Fibroblast of pulmonary artery (primary cell): ENCODE data around the gene IGF2BP3.

Source experiments
- DNase-seq: peaks from one replicate; pipeline ENCODE4 v3.0.0-alpha.2; 2010; ENCODE audit warnings: low read depth
- H3K4me3 ChIP-seq: replicated peaks from 2 replicates; pipeline ENCODE4 v1.5.1; 2011; ENCODE audit warnings: low read depth, mild to moderate bottlenecking, control low read depth, low read length, moderate library complexity
- TF ChIP-seq, protein P1 (sequence below): IDR thresholded peaks from 2 replicates; pipeline ENCODE4 v1.5.1; 2011; ENCODE audit warnings: mild to moderate bottlenecking, control low read depth, low read length, inconsistent platforms; ENCODE audit errors: missing control alignments

The IGF2BP3 gene

DNA sequence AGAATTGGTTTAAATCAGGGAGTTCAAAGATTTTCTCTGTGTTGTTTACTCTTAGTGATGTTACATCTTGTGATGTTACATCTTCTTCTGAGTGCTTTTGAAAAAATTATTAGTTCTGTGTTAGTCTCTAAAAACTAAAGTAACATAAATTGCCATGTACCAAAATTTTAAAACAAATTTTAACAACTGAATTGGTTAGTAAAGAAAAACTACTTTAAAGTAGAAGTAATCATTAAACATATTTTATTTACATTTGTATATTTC lies 5.2 kb upstream of the IGF2BP3 start:
- DNase-seq = no peak
- TF ChIP-seq, protein P1, sequence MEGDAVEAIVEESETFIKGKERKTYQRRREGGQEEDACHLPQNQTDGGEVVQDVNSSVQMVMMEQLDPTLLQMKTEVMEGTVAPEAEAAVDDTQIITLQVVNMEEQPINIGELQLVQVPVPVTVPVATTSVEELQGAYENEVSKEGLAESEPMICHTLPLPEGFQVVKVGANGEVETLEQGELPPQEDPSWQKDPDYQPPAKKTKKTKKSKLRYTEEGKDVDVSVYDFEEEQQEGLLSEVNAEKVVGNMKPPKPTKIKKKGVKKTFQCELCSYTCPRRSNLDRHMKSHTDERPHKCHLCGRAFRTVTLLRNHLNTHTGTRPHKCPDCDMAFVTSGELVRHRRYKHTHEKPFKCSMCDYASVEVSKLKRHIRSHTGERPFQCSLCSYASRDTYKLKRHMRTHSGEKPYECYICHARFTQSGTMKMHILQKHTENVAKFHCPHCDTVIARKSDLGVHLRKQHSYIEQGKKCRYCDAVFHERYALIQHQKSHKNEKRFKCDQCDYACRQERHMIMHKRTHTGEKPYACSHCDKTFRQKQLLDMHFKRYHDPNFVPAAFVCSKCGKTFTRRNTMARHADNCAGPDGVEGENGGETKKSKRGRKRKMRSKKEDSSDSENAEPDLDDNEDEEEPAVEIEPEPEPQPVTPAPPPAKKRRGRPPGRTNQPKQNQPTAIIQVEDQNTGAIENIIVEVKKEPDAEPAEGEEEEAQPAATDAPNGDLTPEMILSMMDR = no peak
- peak overlapping the region; percentile 72 for H3K4me3 ChIP-seq

DNA sequence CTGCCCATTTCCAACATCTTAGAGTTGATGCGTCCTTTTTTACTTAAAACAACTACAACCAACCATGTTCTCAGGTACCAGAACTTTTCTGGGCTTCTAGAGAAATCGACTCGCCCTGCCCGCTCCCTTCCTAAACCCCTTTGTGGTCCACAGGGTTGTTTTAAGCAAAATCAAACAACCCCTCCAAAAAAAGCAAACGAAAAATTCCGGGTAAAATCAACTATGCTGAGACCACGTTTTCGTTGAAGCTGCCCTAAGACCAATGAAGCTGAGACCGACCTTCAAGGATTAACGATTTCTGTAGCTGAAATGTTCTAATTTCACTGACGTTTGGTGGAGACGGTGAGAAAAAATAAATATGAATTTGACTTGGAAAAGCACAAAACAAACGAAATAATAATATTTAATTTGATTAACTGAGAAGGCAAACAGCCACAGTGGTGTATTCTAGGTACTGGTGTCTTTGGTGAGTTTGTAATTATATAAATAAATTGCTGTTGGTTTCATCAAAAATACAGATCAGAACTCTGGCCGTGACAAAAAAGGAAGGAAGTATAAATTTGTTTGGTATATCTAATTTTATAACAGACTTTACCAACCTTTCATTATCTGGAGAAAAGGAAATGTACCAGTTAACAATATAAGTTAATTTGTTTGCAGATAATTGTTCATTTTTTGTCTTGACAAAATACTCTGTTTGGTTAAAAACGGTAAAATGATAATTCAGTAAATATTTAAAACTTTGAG lies 4.7 kb upstream of the IGF2BP3 start:
- TF ChIP-seq, protein P1 = no peak
- H3K4me3 ChIP-seq = peak overlapping the region; percentile 72
- DNase-seq = no peak

DNA sequence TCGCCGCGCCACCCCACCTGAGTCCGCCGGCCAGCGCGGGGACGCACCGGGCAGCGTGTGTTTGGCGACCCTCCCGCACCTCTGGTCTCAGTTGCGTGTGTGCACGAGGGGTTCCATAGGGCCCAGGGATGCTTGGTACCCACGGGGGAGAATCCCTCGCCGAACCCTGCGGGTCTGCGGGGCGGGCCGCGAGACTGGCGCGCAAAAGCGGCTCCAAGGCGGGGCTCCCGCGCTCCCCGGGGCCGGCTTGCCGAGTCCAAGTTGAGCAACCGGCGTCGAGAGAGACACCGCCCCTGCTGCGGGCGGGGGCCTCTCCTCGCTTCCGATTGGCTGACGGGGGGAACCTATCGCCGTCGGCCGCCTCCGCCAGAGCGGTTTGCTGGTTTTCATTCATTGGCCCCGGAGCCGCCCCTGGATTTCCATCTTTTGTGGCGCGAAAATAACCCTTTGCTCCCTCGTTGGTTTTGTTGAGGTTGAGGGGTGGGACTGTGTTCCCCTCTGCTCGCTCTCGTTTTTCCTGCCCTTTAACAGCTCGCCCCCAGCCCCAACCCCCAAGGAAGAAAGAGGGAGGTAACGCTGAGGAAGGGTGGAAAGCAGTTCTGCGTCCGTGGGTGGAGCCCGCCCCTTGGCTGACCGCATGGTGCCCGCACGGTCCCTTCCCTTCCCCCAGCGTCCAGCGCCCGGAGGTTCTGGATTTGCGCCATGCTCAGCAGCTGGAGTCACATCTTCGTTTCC lies 4.0 kb upstream of the IGF2BP3 start:
- peak overlapping the region; percentile 72 for H3K4me3 ChIP-seq
- TF ChIP-seq, protein P1 = no peak
- peak; percentile 97 for DNase-seq

DNA sequence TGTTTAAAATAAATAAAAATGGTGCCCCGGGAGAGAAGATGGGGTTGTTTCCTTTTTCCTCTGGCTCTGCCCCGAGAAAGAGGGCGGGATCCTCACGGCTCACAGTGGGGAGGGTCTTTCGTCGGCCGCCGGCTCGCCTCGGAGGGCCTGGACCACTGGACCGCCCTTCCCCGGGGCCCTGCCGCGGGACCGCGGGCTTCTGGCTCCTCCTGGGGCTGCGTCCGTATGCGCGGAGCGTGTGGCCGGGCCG lies 3.5 kb upstream of the IGF2BP3 start:
- peak overlapping the region; percentile 72 for H3K4me3 ChIP-seq
- DNase-seq = no peak
- TF ChIP-seq, protein P1 = no peak

DNA sequence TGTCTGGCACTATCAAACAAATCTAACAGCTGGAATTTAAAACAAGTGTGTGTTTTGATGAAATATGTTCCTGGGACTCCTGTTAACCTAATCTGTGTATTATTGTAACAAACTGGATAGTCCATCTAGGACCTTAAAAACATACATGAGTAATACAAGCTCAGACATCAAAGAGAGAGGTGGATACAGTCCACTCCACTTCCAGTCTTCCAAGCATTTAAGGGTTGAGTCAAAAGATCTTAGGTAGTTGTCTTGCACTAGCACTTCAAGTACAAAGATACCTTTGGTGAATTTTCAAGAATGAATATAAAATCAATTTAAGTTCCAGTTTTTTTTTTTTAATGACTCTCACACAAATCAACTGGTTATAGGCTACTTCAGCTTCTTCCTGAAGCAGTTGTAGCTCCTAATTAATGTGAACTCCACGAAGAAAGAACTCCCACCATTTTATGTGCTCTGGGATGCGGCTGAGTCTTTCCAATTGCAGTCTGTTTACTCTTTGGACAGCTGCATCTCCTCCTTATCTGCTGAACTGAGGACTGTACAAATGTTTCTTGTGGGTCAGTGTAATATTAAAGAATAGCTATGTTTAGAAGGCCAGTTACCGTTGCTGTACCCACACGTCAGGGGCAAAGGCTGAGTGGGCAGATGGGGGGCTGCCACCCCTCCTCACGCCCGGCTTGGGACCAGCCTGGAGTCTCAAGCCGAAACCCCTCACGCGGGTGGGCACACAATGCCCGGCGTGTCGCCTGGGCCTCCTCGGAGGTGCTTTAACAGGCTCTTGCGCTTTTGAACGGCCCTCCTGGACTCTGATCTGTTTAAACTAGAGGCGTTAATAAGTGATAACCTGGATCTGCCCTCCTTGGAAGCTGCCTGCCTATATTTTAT lies 2.9 kb upstream of the IGF2BP3 start:
- peak overlapping the region; percentile 72 for H3K4me3 ChIP-seq
- no peak for DNase-seq
- TF ChIP-seq, protein P1 = no peak

DNA sequence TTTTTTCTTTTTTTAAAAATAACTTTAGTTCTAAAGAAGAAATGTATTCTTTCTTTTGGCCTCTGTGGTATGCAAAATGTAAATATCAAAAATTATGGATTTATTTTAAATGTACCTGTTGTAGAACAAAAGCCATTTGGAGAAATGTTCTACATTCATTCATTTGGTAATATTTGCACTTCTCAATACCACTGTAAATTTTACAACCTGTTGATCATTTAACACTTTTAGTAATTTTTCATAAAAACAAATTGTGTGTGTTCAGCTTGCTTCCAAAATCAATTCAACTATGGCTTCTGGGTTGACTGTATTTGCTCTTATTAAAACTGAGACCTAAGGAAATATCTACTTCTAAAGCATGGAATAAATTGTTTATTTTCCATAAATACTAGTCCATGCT lies 2.3 kb upstream of the IGF2BP3 start:
- DNase-seq = no peak
- H3K4me3 ChIP-seq = peak overlapping the region; percentile 72
- TF ChIP-seq, protein P1 = no peak
